Measurements from ENCODE around the gene DGCR8.

DGCR8 gene

GRCh38 chr22:20052309-20053259 lies 27.5 kb upstream of the DGCR8 start:
- no peak for DNase-seq (ENCODE audit: low read depth)

DNA sequence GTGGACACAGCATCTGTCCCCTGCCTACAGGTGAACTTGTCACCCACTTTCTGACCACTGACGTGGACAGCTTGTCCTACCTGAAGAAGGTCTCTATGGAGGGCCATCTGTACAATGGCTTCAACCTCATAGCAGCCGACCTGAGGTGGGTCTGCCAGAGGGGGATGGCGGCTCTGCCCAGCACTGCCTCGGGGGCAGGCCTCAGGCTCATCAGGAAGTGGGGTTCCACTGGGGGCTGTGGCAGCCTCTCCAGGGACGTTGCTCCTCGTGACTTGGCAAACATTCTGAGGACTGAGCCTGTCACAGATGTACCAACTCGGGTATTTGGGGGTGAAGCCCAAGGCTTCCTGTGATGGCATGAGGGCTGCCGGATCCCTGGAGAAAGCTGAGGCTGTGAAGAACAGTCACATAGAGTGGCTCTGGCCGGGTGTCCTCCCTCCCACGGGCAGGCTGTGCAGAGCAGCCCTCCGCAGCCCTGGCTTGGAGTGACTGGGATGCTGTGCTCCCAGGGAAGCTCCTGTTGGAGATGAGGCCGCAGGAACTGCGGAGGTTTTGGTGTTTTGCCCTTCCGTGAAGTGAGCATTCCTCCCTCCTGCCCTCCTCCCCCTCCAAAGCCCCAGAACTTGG lies 26.5 kb upstream of the DGCR8 start:
- DNase-seq (ENCODE audit: low read depth) = no peak

DNA sequence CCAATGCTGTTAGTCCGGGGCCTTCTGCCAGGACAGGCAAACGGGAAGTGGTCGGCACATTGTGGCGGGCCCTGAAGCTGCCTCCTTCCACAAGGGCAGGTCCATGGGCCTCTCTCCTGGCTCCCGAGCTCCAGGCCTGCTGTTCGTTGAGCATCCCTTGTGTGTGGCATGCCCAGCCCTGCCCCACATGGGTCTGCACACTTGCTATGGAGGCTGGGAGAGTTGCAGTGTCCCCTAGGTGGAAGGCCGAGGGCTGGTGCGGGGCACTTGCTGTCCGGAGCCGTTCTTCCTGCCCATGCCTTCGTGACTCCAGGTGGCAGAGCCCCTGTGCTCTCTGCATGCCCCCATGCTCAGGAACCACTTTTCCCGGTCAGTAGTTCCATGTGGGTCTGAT lies 26.0 kb upstream of the DGCR8 start:
- DNase-seq (ENCODE audit: low read depth) = no peak

GRCh38 chr22:20054485-20054884 lies 25.6 kb upstream of the DGCR8 start:
- no peak for DNase-seq (ENCODE audit: low read depth)

DNA sequence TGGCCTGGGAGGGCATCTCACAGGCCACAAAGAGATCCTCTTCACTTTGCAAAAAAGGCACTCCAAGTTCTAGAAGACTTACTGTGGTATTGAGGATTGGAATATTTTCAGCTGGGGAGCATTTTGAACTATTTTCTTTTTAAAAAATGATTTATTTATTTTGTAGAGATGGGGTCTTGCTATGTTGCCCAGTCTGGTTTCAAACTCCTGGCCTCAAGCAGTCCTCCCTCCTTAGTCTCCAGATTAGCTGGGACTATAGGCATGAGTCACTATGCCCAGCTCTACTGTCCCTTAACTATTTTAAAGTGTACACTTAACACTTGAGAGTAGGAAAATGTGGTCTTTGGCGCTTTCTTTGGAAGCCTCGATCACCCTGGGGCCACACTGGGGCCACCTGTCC lies 24.9 kb upstream of the DGCR8 start:
- DNase-seq (ENCODE audit: low read depth) = no peak

- DNase-seq (ENCODE audit: low read depth) = no peak
Observed at GRCh38 chr22:20055654-20056053, 24.4 kb upstream of the DGCR8 start.

DNA sequence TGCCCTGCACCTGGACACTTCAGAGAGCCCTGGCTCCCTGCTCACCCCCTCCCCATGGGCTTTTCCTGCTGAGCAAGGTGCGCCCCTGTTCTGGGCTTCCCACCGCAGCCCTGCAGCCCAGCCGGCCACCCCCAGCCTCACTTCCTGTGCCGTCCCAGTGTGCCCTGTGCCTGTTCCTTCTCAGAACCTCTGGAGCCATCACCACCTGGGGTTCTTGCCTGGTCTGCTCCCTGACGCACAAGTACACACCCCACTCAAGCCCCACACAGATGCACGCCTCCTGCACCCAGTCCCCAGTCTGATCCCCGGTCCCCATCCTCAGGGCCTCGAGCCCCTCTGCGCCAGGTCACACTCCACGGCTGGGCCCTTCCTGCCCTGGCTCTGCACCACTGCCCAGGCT lies 23.9 kb upstream of the DGCR8 start:
- no peak for DNase-seq (ENCODE audit: low read depth)

- DNase-seq (ENCODE audit: low read depth) = no peak
Observed at GRCh38 chr22:20056696-20057386, 23.2 kb upstream of the DGCR8 start.

- DNase-seq (ENCODE audit: low read depth) = no peak
Observed at GRCh38 chr22:20057596-20058268, 22.3 kb upstream of the DGCR8 start.

- DNase-seq (ENCODE audit: low read depth) = no peak
Observed at GRCh38 chr22:20058989-20059770, 20.9 kb upstream of the DGCR8 start.

GRCh38 chr22:20060700-20061480 lies 19.2 kb upstream of the DGCR8 start:
- DNase-seq (ENCODE audit: low read depth) = no peak

DNA sequence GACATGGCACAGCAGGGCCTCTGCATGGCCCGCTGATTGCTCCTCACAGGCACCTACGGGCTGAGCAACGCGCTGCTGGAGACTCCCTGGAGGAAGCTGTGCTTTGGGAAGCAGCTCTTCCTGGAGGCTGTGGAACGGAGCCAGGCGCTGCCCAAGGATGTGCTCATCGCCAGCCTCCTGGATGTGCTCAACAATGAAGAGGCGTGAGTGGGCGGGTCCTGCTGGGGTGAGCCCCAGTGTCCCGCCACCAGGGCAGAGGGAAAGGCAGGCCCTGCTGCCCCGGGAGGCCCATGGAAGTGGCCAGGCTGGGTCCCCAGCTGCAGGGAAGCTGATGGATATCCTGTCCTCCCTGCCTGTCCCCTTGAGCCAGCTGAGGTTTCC lies 18.6 kb upstream of the DGCR8 start:
- DNase-seq (ENCODE audit: low read depth) = no peak

- no peak for DNase-seq (ENCODE audit: low read depth)
Observed at GRCh38 chr22:20062043-20062765, 17.8 kb upstream of the DGCR8 start.

DNA sequence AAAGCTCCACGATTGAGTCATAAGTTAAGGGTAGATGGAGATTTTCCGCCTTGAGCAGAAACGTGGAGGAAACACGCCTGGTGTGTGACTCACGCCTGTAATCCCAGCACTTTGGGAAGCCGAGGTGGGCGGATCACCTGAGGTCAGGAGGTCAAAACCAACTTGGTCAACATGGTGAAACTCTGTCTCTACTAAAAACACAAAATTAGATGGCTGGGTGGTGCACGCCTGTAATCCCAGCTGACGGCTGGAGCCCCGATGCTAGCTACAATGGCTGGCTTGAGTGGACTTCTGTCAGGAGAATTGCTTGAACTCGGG lies 17.3 kb upstream of the DGCR8 start:
- DNase-seq (ENCODE audit: low read depth) = peak; percentile 32

GRCh38 chr22:20063271-20064139 lies 16.5 kb upstream of the DGCR8 start:
- DNase-seq (ENCODE audit: low read depth) = no peak

- DNase-seq (ENCODE audit: low read depth) = no peak
Observed at GRCh38 chr22:20064140-20064480, 15.9 kb upstream of the DGCR8 start.

DNA sequence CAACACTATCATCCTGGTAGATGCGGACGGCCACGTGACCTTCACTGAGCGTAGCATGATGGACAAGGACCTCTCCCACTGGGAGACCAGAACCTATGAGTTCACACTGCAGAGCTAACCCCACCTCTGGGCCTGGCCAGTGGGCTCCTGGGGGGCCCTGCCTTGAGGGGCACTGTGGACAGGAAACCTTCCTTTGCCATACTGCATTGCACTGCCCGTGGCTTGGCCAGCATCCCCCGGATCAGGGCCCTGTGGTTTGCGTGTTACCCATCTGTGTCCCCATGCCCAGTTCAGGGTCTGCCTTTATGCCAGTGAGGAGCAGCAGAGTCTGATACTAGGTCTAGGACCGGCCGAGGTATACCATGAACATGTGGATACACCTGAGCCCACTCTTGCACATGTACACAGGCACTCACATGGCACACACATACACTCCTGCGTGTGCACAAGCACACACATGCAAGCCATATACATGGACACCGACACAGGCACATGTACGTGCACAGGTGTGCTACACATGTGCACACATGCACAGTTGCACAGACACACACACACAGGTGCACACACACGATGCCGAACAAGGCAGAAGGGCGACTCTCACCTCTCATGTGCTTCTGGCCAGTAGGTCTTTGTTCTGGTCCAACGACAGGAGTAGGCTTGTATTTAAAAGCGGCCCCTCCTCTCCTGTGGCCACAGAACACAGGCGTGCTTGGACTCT lies 15.3 kb upstream of the DGCR8 start:
- DNase-seq (ENCODE audit: low read depth) = no peak

DNA sequence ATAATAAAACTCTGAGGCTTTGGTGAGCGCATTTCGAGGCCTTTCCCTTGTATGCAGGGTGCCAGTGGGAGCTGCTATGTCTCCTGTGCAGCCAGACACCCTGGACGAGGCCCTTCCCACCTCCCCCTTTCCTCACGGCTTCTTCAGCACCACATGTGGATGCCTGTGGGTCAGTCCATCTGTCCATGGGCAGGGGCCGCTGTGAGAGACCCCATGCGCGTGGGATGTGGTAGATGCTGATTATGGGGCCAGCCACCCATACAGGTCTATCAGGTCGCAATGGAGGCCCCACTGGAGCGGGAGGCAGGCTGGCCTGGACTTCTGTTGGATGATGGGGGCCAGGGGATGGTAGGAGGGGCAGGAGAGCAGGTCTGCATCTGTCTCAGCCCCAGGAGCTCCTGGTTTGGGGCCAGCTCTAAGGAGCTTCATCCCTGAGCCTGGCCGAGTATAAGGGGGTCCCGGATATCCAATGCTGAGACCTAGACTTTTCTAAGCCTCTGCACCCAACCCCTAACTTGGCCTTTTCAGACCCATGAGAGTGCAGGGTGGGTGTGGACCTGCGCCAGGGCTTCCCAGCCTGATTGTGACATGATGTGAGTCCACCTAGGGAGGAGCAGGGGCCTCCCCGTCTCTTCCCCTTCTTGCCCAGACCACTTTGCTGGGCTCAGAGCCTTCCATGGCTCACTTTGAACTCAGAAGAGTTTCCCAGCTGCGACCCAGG lies 14.0 kb upstream of the DGCR8 start:
- no peak for DNase-seq (ENCODE audit: low read depth)
